MM.1S (cell line): ENCODE measurements around the gene DEFB124.
"Not testable (repeated sequence)": the region's sequence is repeated elsewhere in the genome, so short reads cannot be mapped to it uniquely, and the experiment has no call there.

Experiments used
- DNase-seq: peaks from one replicate; pipeline ENCODE4 v3.0.0-alpha.2; 2015
- H2AFZ ChIP-seq: fragments of 300-600 bp; sonication (generic); 2 replicates; pipeline ENCODE4 v1.6.0; 2016; ENCODE audit warnings: antibody characterized with exemption, low read length
- H3F3A ChIP-seq: fragments of 300-600 bp; sonication (generic); 2 replicates; pipeline ENCODE4 v1.6.1; 2016; ENCODE audit warnings: mild to moderate bottlenecking, antibody characterized with exemption, low read length, moderate library complexity, mixed read lengths; ENCODE audit not compliant: insufficient read depth
- H3K27ac ChIP-seq: fragments of 300-600 bp; sonication (generic); 2 replicates; pipeline ENCODE4 v1.5.1; 2016; ENCODE audit warnings: mild to moderate bottlenecking, low read length
- H3K27me3 ChIP-seq: fragments of 300-600 bp; sonication (generic); replicated peaks from 2 replicates; pipeline ENCODE4 v1.6.0; 2016; ENCODE audit warnings: low read length; ENCODE audit not compliant: insufficient read depth
- H3K36me3 ChIP-seq: fragments of 300-600 bp; sonication (generic); replicated peaks from 2 replicates; pipeline ENCODE4 v1.6.1; 2016; ENCODE audit warnings: mild to moderate bottlenecking, low read length, mixed read lengths; ENCODE audit not compliant: insufficient read depth
- H3K4me1 ChIP-seq: fragments of 300-600 bp; sonication (generic); 2 replicates; pipeline ENCODE4 v1.6.1; 2016; ENCODE audit warnings: low read length, mixed read lengths
- H3K4me2 ChIP-seq: fragments of 300-600 bp; sonication (generic); 2 replicates; pipeline ENCODE4 v1.6.0; 2016; ENCODE audit warnings: low read depth, low read length
- H3K4me3 ChIP-seq: fragments of 300-600 bp; sonication (generic); 2 replicates; pipeline ENCODE4 v1.5.1; 2016; ENCODE audit warnings: low read length, mixed read lengths
- H3K79me2 ChIP-seq: fragments of 300-600 bp; sonication (generic); 2 replicates; pipeline ENCODE4 v1.6.1; 2016; ENCODE audit warnings: mixed run types, low read length, mixed read lengths
- H3K9ac ChIP-seq: fragments of 300-600 bp; sonication (generic); 2 replicates; pipeline ENCODE4 v1.6.1; 2016; ENCODE audit warnings: low read length, mixed read lengths
- H3K9me2 ChIP-seq: fragments of 300-600 bp; sonication (generic); replicated peaks from 2 replicates; pipeline ENCODE4 v1.6.1; 2016; ENCODE audit warnings: mild to moderate bottlenecking, low read length, mixed read lengths; ENCODE audit not compliant: insufficient read depth
- H3K9me3 ChIP-seq: fragments of 300-600 bp; sonication (generic); replicated peaks from 2 replicates; pipeline ENCODE4 v1.6.1; 2016; ENCODE audit warnings: mild to moderate bottlenecking, low read length, mixed read lengths; ENCODE audit not compliant: insufficient read depth
- H4K20me1 ChIP-seq: fragments of 300-600 bp; sonication (generic); 2 replicates; pipeline ENCODE4 v1.6.1; 2016; ENCODE audit warnings: mild to moderate bottlenecking, low read length, moderate library complexity, mixed read lengths; ENCODE audit not compliant: insufficient read depth
- EZH2 ChIP-seq: fragments of 300-600 bp; sonication (generic); optimal IDR thresholded peaks from 2 replicates; pipeline ENCODE3; 2017; ENCODE audit warnings: low read depth, mild to moderate bottlenecking, antibody characterized with exemption, low read length, mixed read lengths
- EZH2phosphoT487 ChIP-seq: fragments of 300-600 bp; sonication (generic); IDR thresholded peaks from 2 replicates; pipeline ENCODE4 v1.6.1; 2018; ENCODE audit warnings: antibody characterized with exemption, low read length
- TF ChIP-seq, protein P1 (sequence below): fragments of 300-600 bp; sonication (generic); IDR thresholded peaks from 2 replicates; pipeline ENCODE4 v1.5.1; 2016; ENCODE audit warnings: antibody characterized with exemption, low read length, mixed read lengths

Gene DEFB124, protein sequence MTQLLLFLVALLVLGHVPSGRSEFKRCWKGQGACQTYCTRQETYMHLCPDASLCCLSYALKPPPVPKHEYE

DNA sequence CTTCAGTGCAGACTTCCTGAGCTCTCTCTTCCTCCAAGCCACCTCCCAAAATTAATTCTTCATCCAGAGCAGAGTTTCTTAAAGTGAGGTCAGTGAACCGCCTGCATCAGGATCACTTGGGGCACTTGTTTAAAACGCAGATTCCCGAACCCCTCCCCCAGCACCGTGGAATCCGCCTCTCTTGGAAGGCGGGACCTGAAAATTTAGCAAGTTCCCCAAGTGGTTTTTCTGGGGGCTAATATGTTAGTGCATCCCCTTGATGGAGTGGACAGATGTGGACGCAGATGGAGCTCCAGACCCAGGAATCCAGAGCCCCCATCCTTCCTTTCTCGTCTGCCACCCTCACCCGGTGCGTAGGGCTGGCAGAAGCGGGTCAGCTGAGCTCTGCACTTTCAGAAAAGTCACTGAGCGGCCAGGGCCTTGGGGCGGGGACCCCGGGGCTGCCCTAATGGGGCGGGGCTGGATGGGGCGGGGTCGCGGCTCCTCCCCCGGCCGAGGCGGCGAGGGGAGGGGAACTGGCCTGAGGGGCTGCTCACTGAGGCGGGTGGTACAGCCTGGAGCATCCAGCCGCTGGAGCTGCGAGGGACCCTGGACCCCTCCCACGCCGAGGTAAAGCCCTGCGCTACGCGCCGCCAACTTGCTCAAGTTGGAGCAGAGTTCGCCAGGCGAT, at the start of gene DEFB124, which contains the start of gene REM1:
TSS of gene DEFB124 (minus strand) at position 370 of the 670 bp plus-strand sequence. CDS start 2,114 bp downstream, outside the sequence.
TSS of gene REM1 (plus strand) at position 531 of the 670 bp plus-strand sequence. CDS start 1,158 bp downstream, outside the sequence.
- DNase-seq: peak; percentile 26
- H3F3A ChIP-seq: no peaks in the 10 kb centered on the region
- TF ChIP-seq EZH2: no peak
- TF ChIP-seq EZH2phosphoT487: no peak
- TF ChIP-seq, protein P1, sequence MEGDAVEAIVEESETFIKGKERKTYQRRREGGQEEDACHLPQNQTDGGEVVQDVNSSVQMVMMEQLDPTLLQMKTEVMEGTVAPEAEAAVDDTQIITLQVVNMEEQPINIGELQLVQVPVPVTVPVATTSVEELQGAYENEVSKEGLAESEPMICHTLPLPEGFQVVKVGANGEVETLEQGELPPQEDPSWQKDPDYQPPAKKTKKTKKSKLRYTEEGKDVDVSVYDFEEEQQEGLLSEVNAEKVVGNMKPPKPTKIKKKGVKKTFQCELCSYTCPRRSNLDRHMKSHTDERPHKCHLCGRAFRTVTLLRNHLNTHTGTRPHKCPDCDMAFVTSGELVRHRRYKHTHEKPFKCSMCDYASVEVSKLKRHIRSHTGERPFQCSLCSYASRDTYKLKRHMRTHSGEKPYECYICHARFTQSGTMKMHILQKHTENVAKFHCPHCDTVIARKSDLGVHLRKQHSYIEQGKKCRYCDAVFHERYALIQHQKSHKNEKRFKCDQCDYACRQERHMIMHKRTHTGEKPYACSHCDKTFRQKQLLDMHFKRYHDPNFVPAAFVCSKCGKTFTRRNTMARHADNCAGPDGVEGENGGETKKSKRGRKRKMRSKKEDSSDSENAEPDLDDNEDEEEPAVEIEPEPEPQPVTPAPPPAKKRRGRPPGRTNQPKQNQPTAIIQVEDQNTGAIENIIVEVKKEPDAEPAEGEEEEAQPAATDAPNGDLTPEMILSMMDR: no peak
- H3K9ac ChIP-seq: no peak within 1 kb of the TSS
- H3K27ac ChIP-seq: no peak within 1 kb of the TSS
- peaks cover 10% of the 10 kb centered on the region; the same call in 1 of the 2 replicates for H3K4me1 ChIP-seq
- H3K9me3 ChIP-seq: no peaks in the 10 kb centered on the region
- peak within 1 kb of the TSS; percentile 58 for H3K4me2 ChIP-seq
- 0 out of 2 replicates have a peak, but pooled peaks cover 9% of the 10 kb centered on the region for H3K27me3 ChIP-seq
- no peaks in the 10 kb centered on the region for H4K20me1 ChIP-seq
- H3K79me2 ChIP-seq: no peaks in the 10 kb centered on the region
- no peaks in the 10 kb centered on the region for H3K36me3 ChIP-seq
- H2AFZ ChIP-seq: peak within 1 kb of the TSS; percentile 9
- no peaks in the 10 kb centered on the region for H3K9me2 ChIP-seq
- peak within 1 kb of the TSS; percentile 31; the same call in 1 of the 2 replicates for H3K4me3 ChIP-seq

DNA sequence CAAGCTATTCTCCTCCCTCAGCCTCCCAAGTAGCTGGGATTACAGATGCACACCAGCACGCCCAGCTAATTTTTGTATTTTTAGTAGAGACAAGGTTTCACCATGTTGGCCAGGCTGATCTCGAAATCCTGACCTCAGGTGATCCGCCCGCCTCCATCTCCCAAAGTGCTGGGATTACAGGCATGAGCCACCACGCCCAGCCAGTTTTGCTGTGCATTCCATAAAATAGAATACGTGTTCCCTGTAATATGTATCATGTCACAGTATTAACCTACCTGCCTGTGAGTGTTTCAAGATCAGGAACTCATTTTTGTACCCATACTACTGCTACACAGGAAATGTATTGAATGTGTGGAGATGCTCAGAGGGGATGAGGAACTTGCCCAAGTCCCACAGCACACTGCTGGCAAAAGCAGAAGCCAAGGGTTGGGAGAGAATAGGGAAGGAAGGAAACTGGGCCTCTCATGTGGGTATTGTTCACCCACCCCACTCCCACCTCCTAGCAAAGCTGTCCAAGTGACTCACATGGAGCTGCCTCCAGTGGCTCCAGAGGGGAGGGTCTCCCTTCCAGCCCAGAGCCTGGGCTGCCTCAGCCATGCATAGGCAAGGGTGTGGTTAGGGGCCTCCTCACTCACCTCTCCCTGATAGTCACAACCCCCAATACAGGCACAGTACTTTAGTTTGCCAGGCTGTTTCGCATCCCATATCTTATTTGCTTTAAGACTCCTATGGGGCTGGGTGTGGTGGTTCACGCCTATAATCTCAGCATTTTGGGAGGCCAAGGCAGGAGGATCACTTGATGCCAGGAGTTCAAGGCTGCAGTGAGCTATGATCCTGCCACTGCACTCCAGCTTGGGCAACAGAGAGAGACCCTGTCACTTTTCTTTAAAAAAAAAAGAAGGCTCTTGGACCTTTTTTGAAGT, 48.7 kb upstream of the DEFB124 start:
- Histone ChIP-seq H2AFZ (no peak overlapping the region), H3K4me3 (no peak overlapping the region), H3K27me3 (no peaks in the 10 kb centered on the region), H3K4me1 (peaks cover 10% of the 10 kb centered on the region; the same call in 1 of the 2 replicates), H3K9me2 (no peaks in the 10 kb centered on the region), H3K79me2 (peaks cover 99% of the 10 kb centered on the region), H3K4me2 (no peak overlapping the region), H4K20me1 (peaks cover 72% of the 10 kb centered on the region), H3K9me3 (no peaks in the 10 kb centered on the region), H3F3A (no peaks in the 10 kb centered on the region), H3K36me3 (peaks cover 24% of the 10 kb centered on the region), H3K27ac (no peak overlapping the region), H3K9ac (no peak overlapping the region)
- DNase-seq: no peak
- TF ChIP-seq EZH2 (no peak), EZH2phosphoT487 (no peak)
- TF ChIP-seq, protein P1: no peak

DNA sequence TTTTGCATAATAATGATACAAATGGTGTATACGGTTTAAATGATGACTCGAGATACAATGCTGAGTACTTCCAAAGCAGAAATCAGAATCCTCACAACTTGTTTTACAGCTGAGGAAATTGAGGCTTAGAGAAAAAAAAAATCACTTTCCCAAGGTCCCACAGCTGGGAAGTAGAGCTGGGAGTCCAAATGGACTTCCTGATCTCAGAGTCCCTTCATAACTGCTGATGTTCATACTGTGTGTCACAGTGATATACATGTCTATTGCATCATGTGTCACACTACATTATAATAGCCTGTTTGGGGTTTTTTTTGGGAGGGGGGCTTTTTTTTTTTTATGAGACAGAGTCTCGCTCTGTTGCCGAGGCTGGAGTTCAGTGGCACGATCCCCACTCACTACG, 47.8 kb upstream of the DEFB124 start:
- peaks cover 68% of the 10 kb centered on the region for H4K20me1 ChIP-seq
- H3K27me3 ChIP-seq: no peaks in the 10 kb centered on the region
- peaks cover 10% of the 10 kb centered on the region; the same call in 1 of the 2 replicates for H3K4me1 ChIP-seq
- TF ChIP-seq EZH2phosphoT487 (no peak), EZH2 (no peak)
- TF ChIP-seq, protein P1: no peak
- no peaks in the 10 kb centered on the region for H3F3A ChIP-seq
- H3K4me2 ChIP-seq: no peak overlapping the region
- H3K4me3 ChIP-seq: no peak overlapping the region
- H3K27ac ChIP-seq: no peak overlapping the region
- H3K36me3 ChIP-seq: peaks cover 22% of the 10 kb centered on the region
- no peak overlapping the region for H2AFZ ChIP-seq
- H3K9ac ChIP-seq: no peak overlapping the region
- H3K9me2 ChIP-seq: no peaks in the 10 kb centered on the region
- no peak for DNase-seq
- peaks cover 99% of the 10 kb centered on the region for H3K79me2 ChIP-seq
- no peaks in the 10 kb centered on the region for H3K9me3 ChIP-seq

DNA sequence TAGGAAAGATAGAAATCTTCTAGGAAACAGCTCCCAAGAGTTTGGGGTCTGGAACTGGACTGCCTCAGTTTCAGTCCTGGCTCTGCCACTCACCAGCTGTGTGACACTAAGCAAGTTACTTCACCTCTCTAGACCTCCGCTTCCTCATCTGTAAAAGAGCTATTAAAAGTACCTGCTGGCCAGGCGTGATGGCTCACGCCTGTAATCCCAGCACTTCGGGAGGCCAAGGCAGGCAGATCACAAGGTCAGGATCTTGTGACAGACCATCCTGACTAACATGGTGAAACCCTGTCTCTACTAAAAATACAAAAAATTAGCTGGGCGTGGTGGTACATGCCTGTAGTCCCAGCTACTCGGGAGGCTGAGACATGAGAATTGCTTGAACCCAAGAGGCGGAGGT, 46.3 kb upstream of the DEFB124 start:
- Histone ChIP-seq H4K20me1 (peaks cover 72% of the 10 kb centered on the region), H3K4me1 (peaks cover 25% of the 10 kb centered on the region), H3K79me2 (peaks cover 99% of the 10 kb centered on the region), H3K36me3 (peaks cover 11% of the 10 kb centered on the region; the same call in 1 of the 2 replicates)
- H3K4me2 ChIP-seq, H3K27me3 ChIP-seq, H3K9me3 ChIP-seq, H2AFZ ChIP-seq, DNase-seq, H3K4me3 ChIP-seq, H3K9me2 ChIP-seq, H3K27ac ChIP-seq, H3F3A ChIP-seq, H3K9ac ChIP-seq: not testable (repeated sequence)
